ENCODE measurements around the gene DPYSL3. TPM values are rescaled to one million over a fixed set of nuclear protein-coding genes. Genes with fewer than 3 reads are reported as not detected.
A peak's percentile ranks its signal among the peaks of the same experiment; 100 is the strongest.

The DPYSL3 gene
- total and polyA plus RNA-seq, 9 donors, result 82.4 to 160 (median 108) TPM

GRCh38 chr5:147396070-147396823, 113.6 kb downstream of the DPYSL3 start:
- Histone ChIP-seq H3K27me3 (ENCODE audit: control insufficient read depth, insufficient read depth, low read length) (no peaks in the 10 kb centered on the region), H3K4me3 (ENCODE audit: low read length) (no peak overlapping the region), H3K27ac (ENCODE audit: low read length) (no peak overlapping the region), H3K4me1 (ENCODE audit: control insufficient read depth, insufficient read depth, low read length) (no peaks in the 10 kb centered on the region), H3K9me3 (replicated peaks; ENCODE audit: control insufficient read depth, low read depth, low read length) (no peaks in the 10 kb centered on the region), H3K36me3 (ENCODE audit: control insufficient read depth, insufficient read depth, low read length) (peaks cover 61% of the 10 kb centered on the region)
- no peak for DNase-seq
- whole genome bisulfite sequencing (ENCODE audit: insufficient coverage), result 100% methylated on average over 5 of the region's 8 CpGs

DNA sequence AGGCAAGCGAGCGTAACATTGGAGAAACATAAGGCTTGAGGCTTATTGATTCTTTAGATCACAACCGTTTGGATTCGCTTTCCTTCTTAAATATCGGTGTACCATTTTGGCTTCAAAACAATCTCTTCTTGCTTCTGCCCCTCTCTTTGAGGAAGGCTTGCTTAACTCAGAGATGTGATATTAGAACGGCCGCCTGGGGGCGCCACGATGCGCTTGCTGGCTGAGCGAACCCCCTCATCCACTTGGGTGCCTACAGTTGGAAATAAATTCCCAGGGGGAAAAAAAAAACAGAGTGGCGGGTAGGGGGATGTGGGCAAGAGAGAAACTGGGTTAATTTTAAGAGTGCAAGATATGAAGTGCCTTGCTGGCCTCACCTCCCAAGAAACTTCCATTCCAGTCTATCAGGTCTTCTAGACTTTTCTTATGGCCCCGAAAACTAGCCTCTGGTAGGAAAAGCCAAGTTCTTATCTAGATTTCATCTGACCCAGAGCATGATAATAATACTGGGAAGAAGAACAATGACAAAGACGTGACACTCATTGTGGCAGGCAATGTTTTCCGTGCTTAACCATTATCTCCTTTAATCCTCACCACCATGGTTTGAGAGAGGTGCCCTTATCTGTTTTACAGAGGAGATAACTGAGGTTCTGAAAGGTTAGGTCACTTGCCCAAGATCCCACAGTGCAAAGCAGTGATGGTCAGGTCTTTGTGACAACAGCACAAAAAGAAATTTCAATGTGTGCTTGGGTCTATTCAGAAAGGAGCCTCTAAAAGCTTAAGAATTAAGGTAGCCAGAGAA, 115.8 kb downstream of the DPYSL3 start:
- H3K36me3 ChIP-seq (ENCODE audit: control insufficient read depth, insufficient read depth, low read length), result peaks cover 55% of the 10 kb centered on the region
- no CpG with 5 or more reads among the region's 15 CpGs for WGBS (ENCODE audit: insufficient coverage)
- H3K27ac ChIP-seq (ENCODE audit: low read length), result no peak overlapping the region
- no peaks in the 10 kb centered on the region for H3K9me3 ChIP-seq (replicated peaks; ENCODE audit: control insufficient read depth, low read depth, low read length)
- H3K4me3 ChIP-seq (ENCODE audit: low read length), result no peak overlapping the region
- no peaks in the 10 kb centered on the region for H3K27me3 ChIP-seq (ENCODE audit: control insufficient read depth, insufficient read depth, low read length)
- H3K4me1 ChIP-seq (ENCODE audit: control insufficient read depth, insufficient read depth, low read length), result no peaks in the 10 kb centered on the region
- no peak for DNase-seq

DNA sequence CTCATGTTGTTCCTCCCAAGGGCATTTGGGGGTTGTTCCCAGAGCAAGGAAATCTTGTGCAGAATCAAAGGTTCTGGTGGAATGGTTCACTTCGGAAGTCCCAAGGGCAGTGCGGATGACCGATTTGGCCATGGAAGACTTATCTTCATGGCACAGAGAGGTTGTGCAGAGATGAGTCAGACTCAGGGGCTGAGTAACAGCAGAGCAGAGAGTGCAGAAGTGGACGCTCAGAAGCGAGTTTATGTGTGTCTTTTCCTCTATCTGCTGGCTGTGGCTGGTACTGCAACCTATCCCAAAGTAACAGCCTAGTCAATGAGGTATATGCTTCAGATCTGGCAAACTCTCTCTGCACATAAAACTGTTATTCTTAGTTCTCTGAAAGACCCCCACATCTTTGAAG, 118.1 kb downstream of the DPYSL3 start:
- DNase-seq, result peak; percentile 36
- 100% methylated on average over 3 of the region's 5 CpGs for WGBS (ENCODE audit: insufficient coverage)
- Histone ChIP-seq H3K9me3 (replicated peaks; ENCODE audit: control insufficient read depth, low read depth, low read length) (no peaks in the 10 kb centered on the region), H3K27me3 (ENCODE audit: control insufficient read depth, insufficient read depth, low read length) (no peaks in the 10 kb centered on the region), H3K4me1 (ENCODE audit: control insufficient read depth, insufficient read depth, low read length) (no peaks in the 10 kb centered on the region), H3K27ac (ENCODE audit: low read length) (no peak overlapping the region), H3K4me3 (ENCODE audit: low read length) (no peak overlapping the region), H3K36me3 (ENCODE audit: control insufficient read depth, insufficient read depth, low read length) (peaks cover 40% of the 10 kb centered on the region)

GRCh38 chr5:147390654-147391225, 119.1 kb downstream of the DPYSL3 start:
- H3K27me3 ChIP-seq (ENCODE audit: control insufficient read depth, insufficient read depth, low read length), result no peaks in the 10 kb centered on the region
- H3K4me3 ChIP-seq (ENCODE audit: low read length), result no peak overlapping the region
- WGBS (ENCODE audit: insufficient coverage), result 76% methylated on average over 2 of the region's 3 CpGs

DNA sequence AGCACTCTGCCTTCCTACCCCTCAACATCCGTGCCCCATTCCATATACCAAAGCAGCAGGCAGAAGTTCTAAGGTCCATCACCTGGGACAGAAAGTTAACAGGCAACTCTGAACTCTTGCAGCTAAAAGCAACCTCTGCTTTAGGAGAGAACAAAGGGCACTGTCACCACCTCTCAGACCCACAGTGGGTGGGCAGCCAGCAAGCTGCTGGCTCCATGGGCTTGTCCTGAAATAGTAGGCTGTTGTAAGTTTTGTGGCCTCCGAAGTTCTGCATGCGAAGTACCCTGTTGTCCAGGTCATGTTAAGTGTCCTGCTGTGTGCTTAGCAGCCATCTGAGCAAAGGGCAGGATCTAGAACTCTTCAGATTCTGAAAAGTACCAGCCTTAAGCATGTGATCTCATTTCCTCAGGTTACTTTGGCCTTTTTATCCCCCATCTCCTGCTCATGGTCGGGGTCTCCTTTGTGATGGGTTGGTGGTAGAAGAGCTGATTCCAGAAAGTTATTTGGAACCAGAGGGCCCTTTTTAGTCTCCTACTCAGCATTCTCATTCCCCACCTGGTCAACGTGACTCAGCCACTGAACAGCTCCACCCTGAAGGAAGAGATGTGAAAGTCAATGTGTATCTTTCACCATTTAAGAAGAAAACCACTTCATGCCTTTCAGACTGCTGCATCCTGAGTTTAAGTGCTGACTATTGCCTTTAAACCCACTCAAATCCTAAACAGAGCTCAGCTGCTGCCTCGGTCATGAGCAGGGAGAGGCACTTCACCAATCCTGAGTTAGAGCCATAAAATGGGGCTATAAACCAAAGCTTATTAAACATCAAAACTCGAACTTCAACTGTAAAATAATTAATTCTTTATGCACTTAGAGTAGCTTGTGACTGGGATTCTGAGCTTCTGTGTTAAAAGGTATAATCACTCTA, 121.4 kb downstream of the DPYSL3 start:
- Histone ChIP-seq H3K9me3 (replicated peaks; ENCODE audit: control insufficient read depth, low read depth, low read length) (no peaks in the 10 kb centered on the region), H3K27ac (ENCODE audit: low read length) (no peak overlapping the region), H3K36me3 (ENCODE audit: control insufficient read depth, insufficient read depth, low read length) (peaks cover 15% of the 10 kb centered on the region), H3K27me3 (ENCODE audit: control insufficient read depth, insufficient read depth, low read length) (no peaks in the 10 kb centered on the region), H3K4me1 (ENCODE audit: control insufficient read depth, insufficient read depth, low read length) (no peaks in the 10 kb centered on the region), H3K4me3 (ENCODE audit: low read length) (no peak overlapping the region)
- no peak for DNase-seq
- 57% methylated on average over 4 of the region's 7 CpGs for WGBS (ENCODE audit: insufficient coverage)

More at GRCh38 chr5:147390654-147391225, 119.1 kb downstream of the DPYSL3 start:
- Histone ChIP-seq H3K27ac (ENCODE audit: low read length) (no peak overlapping the region), H3K4me1 (ENCODE audit: control insufficient read depth, insufficient read depth, low read length) (no peaks in the 10 kb centered on the region), H3K36me3 (ENCODE audit: control insufficient read depth, insufficient read depth, low read length) (peaks cover 31% of the 10 kb centered on the region), H3K9me3 (replicated peaks; ENCODE audit: control insufficient read depth, low read depth, low read length) (no peaks in the 10 kb centered on the region)
- no peak for DNase-seq

DNA sequence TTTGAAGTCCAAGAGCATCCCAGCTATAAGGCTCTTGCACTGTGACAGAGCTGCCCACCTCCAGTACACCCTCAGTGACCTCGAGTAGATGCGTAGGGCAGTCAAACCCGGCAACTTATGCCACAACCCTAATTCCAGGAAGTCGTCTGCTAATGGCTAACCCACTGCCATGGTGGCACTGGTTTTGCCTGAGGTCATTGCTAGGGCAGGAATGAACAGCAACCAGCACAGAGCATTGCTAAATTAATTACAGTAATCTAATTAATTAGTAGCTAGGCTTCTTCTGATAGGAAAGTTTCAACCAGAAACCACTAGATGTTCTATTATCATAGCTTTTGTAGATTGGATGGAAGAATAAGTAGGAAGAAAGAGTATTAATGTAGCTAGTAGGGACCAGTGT, 122.8 kb downstream of the DPYSL3 start:
- WGBS (ENCODE audit: insufficient coverage), result 72% methylated on average over 3 of the region's 4 CpGs
- peaks cover 3% of the 10 kb centered on the region for H3K36me3 ChIP-seq (ENCODE audit: control insufficient read depth, insufficient read depth, low read length)

DNA sequence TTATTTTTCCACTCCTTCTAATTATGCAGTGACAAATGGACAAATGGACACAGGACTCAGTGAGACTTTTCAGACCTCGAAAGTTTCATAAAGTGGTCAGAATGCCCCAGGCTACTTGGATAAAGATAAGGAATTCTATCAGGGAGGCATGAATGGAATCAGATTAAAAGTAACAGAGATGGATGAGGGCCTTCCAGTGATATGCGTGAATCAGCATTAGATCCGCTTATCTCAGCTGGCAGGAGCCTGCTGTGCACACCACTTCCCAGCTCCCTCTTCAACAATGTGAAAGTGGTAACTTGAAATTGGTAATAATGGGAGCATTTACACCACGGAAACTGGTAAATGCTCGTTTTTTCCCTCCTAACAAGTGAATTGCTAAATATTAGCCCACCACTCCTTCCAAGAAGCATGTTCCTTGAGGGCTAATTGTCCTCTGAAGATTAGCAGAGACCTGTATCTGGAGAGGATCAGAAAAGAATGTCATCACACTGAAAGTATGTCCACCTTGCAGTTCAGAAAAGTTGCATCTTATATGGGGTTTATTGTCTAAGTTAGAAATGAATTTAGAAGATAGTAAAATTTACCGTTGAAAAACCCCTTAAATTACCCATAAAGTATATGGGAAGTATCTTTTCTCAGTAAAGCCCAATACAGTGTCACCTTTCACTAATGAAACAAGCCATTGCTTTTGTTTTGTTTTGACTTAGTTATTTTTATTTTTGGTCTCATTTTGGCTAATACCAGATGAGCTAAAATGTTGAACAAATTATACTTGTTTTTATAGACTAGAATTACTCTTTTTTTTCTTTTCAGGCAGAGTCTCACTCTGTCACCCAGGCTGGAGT, 125.3 kb downstream of the DPYSL3 start:
- H3K9me3 ChIP-seq (replicated peaks; ENCODE audit: control insufficient read depth, low read depth, low read length), result no peaks in the 10 kb centered on the region
- no peaks in the 10 kb centered on the region for H3K27me3 ChIP-seq (ENCODE audit: control insufficient read depth, insufficient read depth, low read length)
- no peaks in the 10 kb centered on the region for H3K36me3 ChIP-seq (ENCODE audit: control insufficient read depth, insufficient read depth, low read length)
- WGBS (ENCODE audit: insufficient coverage), result 76% methylated on average over 3 of the region's 6 CpGs
- DNase-seq, result no peak
- no peaks in the 10 kb centered on the region for H3K4me1 ChIP-seq (ENCODE audit: control insufficient read depth, insufficient read depth, low read length)
- H3K4me3 ChIP-seq (ENCODE audit: low read length), result no peak overlapping the region
- no peak overlapping the region for H3K27ac ChIP-seq (ENCODE audit: low read length)

More for the DNA sequence above, 122.8 kb downstream of the DPYSL3 start:
- H3K27me3 ChIP-seq (ENCODE audit: control insufficient read depth, insufficient read depth, low read length), result no peaks in the 10 kb centered on the region
- no peaks in the 10 kb centered on the region for H3K9me3 ChIP-seq (replicated peaks; ENCODE audit: control insufficient read depth, low read depth, low read length)
- H3K4me3 ChIP-seq (ENCODE audit: low read length), result no peak overlapping the region
- DNase-seq, result no peak
- H3K27ac ChIP-seq (ENCODE audit: low read length), result no peak overlapping the region
- no peaks in the 10 kb centered on the region for H3K4me1 ChIP-seq (ENCODE audit: control insufficient read depth, insufficient read depth, low read length)

- no peak overlapping the region for H3K4me3 ChIP-seq (ENCODE audit: low read length)
- H3K27ac ChIP-seq (ENCODE audit: low read length), result no peak overlapping the region
- no peak for DNase-seq
- no peaks in the 10 kb centered on the region for H3K27me3 ChIP-seq (ENCODE audit: control insufficient read depth, insufficient read depth, low read length)
- 14% methylated on average over 1 of the region's 4 CpGs for WGBS (ENCODE audit: insufficient coverage)
- H3K9me3 ChIP-seq (replicated peaks; ENCODE audit: control insufficient read depth, low read depth, low read length), result peaks cover 2% of the 10 kb centered on the region
- no peaks in the 10 kb centered on the region for H3K4me1 ChIP-seq (ENCODE audit: control insufficient read depth, insufficient read depth, low read length)
- no peaks in the 10 kb centered on the region for H3K36me3 ChIP-seq (ENCODE audit: control insufficient read depth, insufficient read depth, low read length)
Measured at GRCh38 chr5:147382776-147383175, 127.1 kb downstream of the DPYSL3 start.

- Histone ChIP-seq H3K27ac (ENCODE audit: low read length) (no peak overlapping the region), H3K4me3 (ENCODE audit: low read length) (no peak overlapping the region), H3K36me3 (ENCODE audit: control insufficient read depth, insufficient read depth, low read length) (no peaks in the 10 kb centered on the region), H3K9me3 (replicated peaks; ENCODE audit: control insufficient read depth, low read depth, low read length) (peaks cover 2% of the 10 kb centered on the region), H3K27me3 (ENCODE audit: control insufficient read depth, insufficient read depth, low read length) (no peaks in the 10 kb centered on the region), H3K4me1 (ENCODE audit: control insufficient read depth, insufficient read depth, low read length) (no peaks in the 10 kb centered on the region)
- WGBS (ENCODE audit: insufficient coverage), result no CpG with 5 or more reads among the region's 3 CpGs
- no peak for DNase-seq
Measured at GRCh38 chr5:147381555-147381954, 128.3 kb downstream of the DPYSL3 start.
